GM19239 (cell line): ENCODE data around the gene NACA.
"Not testable (repeated sequence)": the region's sequence is repeated elsewhere in the genome, so short reads cannot be mapped to it uniquely, and the experiment has no call there.

Source experiments
- DNase-seq: peaks from one replicate; pipeline ENCODE4 v3.0.0; 2011; ENCODE audit warnings: low spot score; ENCODE audit not compliant: insufficient read length
- FAIRE-seq: peaks from 2 replicates; lab custom pipeline; 2011; peaks lifted over from hg19 to GRCh38; lab: Jason Lieb, UNC

Gene NACA

DNA sequence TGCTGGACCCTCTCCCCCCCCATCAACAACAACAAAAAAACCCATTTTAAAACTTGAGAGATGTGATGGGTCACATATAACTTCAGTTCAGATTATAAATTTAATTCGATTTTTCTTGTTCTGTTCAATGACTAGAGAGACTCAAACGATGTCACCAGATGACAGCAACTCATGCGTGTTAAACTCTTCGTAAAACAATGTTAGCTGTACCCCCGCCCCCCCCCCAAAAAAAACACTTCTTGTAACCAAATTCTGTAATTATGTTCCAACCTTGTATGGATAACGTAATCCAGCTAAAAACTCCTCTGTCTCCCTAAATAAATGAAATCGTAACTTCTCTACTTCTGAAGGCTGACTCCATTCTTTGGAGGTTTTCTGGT is 614 bp upstream of the NACA start:
- no peak for FAIRE-seq
- no peak for DNase-seq

GRCh38 chr12:56724701-56724971 is 463 bp downstream of the NACA start:
- FAIRE-seq (no peak), DNase-seq (no peak)

DNA sequence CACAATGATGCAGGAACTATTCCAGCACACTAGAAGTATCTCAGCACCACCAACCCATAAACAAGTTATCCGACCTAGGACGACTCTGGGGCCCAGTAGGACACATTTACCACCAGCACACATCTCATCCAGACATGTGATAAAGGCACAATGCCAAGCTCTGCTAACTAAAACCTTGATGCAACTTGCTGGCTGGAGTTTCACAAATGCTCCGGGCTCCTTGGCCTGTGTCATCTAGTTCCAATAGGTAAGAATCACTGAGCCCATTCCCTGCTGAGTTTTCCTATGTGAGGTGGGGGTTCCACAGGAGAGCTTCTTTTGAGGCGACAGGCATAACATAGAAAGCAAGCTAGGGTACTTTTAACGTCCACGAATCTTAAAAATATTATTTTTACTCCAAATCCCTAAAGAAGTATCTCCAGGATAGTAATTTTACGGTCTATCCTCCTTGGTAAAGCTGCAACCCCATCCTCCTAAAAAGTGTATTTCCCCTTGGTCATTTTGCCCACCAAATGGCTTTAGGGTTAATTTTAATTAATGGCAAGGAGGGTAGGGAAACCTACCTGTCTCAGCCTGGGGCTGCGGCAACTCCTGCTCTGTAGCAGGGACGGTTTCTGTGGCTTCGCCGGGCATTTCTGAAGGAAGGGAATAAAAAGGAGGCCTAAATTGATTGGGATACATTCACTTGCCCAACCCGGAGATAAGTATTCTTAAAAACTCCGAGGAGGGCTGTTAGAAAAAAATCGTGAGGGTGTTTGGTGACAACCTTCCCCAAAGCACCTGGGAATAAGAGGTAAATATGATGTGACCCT is 1.0 kb downstream of the NACA start:
- DNase-seq: no peak
- no peak for FAIRE-seq

DNA sequence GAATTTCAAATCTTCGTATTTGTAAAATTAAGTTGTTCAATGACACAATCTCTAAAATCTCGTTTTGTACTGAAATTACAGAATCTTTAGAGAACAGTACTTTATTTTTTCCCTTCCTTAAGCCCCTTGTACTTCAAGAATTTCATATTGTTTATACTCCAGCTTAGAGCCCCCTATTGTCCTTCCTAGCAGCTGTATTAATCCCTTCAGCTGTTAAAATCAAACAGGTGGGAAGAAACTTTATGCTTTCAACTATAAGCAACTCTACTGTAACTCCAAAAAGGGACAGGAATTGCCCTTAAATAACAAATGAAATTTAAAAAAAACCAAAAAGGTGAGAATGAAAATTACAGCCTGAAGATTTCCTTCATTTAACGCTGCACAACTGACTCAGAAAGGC is 1.7 kb downstream of the NACA start:
- DNase-seq (no peak), FAIRE-seq (no peak)

- DNase-seq (no peak), FAIRE-seq (no peak)
These were observed 2.3 kb downstream of the NACA start for GRCh38 chr12:56722832-56723231.

DNA sequence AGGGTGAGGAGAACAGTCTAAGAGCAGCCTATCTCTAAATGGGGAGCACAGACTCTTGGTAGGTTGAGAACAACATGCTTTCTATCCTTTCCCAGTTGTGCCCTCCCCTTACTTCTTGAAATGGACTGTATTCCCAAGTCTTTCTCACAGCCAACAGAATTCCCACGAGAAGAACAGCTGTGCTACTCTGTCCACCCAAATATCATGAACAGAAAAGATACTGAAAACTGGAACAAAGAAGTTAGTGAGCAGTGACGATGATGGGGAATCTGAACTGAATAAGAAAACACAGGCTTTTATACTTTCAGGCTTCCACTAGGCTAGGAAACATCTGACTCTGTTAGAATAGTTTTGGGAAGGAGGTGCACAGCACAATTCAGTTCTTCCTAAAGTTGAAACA is 3.4 kb downstream of the NACA start:
- FAIRE-seq (no peak), DNase-seq (no peak)

DNA sequence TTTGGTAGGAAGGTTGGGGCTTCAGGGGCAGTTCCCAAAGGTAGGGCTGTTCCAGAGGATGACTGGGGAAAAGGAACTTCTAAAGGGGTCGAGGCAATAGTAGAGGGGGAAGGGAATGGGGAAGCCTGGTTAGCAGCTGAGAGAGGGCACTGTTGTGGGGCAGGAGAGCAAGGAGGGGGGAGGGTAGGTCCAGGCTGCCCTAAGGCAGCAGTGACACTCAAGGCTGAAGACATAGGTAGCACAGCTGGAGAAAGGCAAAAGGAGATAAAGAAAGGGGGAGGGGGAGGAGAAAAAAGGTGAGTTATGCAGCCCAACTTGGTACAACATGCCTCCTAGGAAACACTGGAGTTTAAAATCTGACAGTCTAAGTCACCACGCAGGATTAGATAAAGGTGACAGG is 3.9 kb downstream of the NACA start:
- DNase-seq (no peak), FAIRE-seq (no peak)

GRCh38 chr12:56720731-56721151 is 4.4 kb downstream of the NACA start:
- DNase-seq (no peak), FAIRE-seq (no peak)

DNA sequence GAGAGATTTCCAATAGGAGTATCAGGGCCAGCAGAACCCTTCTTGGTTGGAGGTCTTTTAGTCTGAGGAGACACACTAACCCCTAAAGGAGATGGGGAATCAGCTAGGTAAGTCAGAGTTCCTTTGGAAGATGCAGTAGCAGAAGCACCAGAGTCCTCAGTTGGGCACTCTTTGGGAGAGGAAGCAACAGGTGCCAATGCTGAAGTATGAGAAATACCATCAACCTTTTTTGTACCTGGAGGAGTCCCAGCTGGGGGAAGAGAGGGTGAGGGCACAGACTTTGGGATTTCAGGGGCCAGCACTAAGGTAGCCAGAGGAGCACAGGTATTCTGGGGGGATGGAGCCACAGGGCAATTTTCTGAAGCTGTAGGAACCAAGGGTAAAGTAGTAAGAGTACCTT is 6.0 kb downstream of the NACA start:
- FAIRE-seq (no peak), DNase-seq (no peak)

DNA sequence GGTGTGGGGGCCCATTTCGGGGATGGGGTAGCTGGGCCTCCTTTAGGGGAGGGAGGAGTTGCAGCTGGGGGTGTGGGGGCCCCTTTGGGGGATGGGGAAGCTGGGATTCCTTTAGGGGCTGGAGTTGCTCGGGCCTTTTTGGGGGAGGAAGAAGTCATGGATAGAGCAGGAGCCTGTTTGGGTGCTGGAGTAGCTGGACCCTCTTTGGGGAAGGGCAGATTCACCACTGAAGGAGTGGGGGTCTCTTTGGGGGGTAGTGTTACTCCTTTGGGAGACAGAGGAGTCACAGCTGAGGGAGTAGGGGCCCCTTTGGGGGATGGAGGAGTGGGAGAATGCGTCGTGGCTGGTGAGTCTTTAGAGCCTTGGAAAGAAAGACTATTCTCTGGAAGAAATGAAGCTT is 6.5 kb downstream of the NACA start:
- DNase-seq (no peak), FAIRE-seq (no peak)

- no peak for DNase-seq
- no peak for FAIRE-seq
These were observed 7.0 kb downstream of the NACA start for GRCh38 chr12:56718149-56718548.

DNA sequence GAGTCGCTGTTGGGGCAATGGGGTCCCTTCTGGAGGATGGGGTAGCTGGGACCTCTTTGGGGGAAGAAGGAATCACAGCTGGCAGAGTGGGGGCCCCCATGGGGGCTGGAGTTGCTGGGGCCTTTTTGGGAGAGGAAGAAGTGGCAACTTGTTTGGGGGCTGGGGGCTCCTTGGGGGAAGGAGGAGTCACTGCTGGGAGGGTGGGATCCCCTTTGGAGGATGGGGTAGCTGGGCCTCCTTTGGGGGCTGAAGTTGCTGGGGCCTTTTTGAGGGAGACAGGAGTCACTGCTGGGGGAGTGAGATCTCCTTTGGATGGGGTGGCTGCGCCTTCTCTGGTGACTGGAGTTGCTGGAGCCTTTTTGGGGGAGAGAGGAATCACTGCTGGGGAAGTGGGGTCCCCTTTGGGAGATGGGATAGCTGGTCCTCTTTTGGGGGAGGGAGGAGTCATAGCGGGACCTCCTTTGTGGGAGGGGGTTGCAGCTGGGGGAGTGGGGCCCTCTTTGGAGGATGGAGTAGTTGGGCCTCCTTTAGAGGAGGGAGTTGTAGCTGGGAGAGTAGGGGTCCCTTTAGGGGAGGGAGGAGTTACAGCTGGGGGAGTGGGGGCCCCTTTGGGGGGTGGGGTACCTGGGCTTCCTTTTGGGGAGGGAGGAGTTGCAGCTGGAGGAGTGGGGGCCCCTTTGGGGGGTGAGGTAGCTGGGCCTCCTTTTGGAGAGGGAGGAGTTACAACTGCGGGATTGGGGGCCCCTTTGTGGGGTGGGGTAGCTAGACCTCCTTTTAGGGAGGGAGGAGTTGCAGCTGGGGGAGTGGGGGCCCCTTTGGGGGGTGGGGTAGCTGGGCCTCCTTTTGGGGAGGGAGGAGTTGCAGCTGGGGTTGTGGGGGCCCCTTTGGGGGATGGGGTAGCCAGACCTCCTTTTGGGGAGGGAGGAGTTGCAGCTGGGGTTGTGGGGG is 7.9 kb downstream of the NACA start:
- DNase-seq: no peak
- FAIRE-seq: no peak

DNA sequence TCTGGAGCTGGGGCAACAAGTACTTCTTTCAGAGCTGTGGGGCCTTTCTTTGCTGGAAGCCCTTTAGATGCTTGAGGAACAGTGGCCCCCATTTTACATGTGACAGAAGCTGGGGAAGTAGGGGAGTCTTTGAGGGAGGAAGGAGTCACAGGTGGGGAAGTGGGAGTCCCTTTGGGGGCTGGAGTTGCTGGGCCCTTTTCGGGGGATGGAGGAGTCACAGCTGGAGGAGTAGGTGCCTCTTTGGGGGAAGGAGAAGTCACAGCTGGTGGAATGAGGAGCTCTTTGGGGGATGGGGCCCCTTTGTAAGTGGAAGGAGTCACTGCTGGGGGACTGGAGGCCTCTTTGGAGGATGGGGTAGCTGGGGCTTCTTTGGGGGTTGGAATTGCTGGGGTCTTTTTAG is 8.6 kb downstream of the NACA start:
- FAIRE-seq: no peak
- no peak for DNase-seq

GRCh38 chr12:56715798-56716197 is 9.3 kb downstream of the NACA start:
- no peak for FAIRE-seq
- DNase-seq: no peak

- DNase-seq (no peak), FAIRE-seq (no peak)
These were observed 10.6 kb downstream of the NACA start for GRCh38 chr12:56714431-56714929.

- FAIRE-seq (no peak), DNase-seq (no peak)
These were observed 11.8 kb downstream of the NACA start for GRCh38 chr12:56713345-56713744.

DNA sequence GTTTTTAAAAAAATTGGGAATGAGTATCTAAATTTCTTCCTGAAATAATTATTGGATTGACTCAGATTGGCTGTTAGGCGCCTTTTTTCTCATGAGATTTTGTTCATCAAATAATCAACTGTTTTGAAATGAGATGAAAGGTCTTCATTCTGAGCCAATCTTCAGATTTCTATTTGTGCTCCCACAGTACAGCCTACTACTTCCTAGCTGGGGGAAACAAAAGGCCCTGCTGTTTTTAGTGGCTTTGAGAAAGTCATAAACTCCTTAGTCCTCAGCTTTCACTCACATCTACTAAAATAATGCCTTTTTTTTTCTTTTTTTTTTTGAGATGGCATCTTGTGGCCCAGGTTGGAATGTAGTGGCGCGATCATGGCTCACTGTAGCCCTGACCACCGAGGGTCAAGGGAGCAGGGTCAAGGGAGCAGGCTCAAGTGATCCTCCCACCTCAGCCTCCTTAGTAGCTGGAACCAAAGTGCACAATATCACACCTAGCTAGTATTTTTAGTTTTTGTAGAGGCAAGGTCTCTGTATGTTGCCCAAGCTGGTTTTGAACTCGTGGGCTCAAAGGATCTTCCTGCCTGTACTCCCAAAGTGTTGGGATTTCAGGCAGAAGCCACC is 15.2 kb downstream of the NACA start:
- FAIRE-seq: no peak
- DNase-seq: no peak

DNA sequence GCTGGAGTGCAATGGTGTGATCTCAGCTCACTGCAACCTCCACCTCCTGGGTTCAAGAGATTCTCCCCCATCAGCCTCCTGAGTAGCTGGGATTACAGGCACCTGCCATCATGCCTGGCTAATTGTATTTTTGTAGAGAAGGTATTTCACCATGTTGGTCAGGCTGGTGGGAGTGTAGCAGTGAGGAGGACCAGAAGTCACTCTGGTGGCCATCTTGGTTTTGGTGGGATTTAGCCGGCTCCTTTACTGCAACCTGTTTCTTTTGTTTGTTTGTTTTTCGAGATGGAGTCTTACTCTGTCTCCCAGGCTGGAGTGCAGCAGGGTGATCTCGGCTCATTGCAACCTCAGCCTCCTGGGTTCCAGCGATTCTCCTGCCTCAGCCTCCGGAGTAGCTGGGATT is 20.6 kb downstream of the NACA start:
- DNase-seq, FAIRE-seq: not testable (repeated sequence)

- FAIRE-seq (no peak), DNase-seq (no peak)
These were observed 26.0 kb downstream of the NACA start for GRCh38 chr12:56699020-56699661.

GRCh38 chr12:56695327-56696101 is 29.6 kb downstream of the NACA start:
- FAIRE-seq (no peak), DNase-seq (no peak)
